Vagina (tissue), 2 donors: ENCODE results near the gene GNAI2. TPM values are rescaled to one million over a fixed set of nuclear protein-coding genes. Genes with fewer than 3 reads are reported as not detected.

Experiments used
- DNase-seq, 2 donors: peaks; one replicate each; pipeline ENCODE4 v3.0.0-alpha.2; 2017; ENCODE audit errors: extremely low spot score in 2 of 2
- H3K27ac ChIP-seq: fragments of 200-600 bp; sonication (generic); one replicate; pipeline ENCODE4 v1.5.1; 2019
- H3K27me3 ChIP-seq: fragments of 200-600 bp; sonication (generic); one replicate; pipeline ENCODE4 v1.5.1; 2019
- H3K36me3 ChIP-seq, 2 donors: fragments of 200-600 bp; sonication (generic); one replicate each; pipeline ENCODE4 v1.5.1; 2017 to 2019
- H3K4me1 ChIP-seq: fragments of 200-600 bp; sonication (generic); one replicate; pipeline ENCODE4 v1.5.1; 2019
- H3K4me3 ChIP-seq, 2 donors: fragments of 200-600 bp; sonication (generic); 1 replicate in 1 of 2; 2 replicates in 1 of 2; pipeline ENCODE4 v1.5.1; 2016 to 2019
- H3K9me3 ChIP-seq: fragments of 200-600 bp; sonication (generic); one replicate; pipeline ENCODE4 v1.5.1; 2019
- CTCF ChIP-seq, 3 experiments: fragments of 450-650 bp in 2 of 3; fragments of 200-600 bp in 1 of 3; sonication (generic) in 1 of 3; IDR thresholded peaks; one replicate each; pipeline ENCODE4 v1.5.1; 2017 to 2019; ENCODE audit warnings: antibody characterized with exemption in 3 of 3, mild to moderate bottlenecking in 2 of 3, moderate library complexity in 2 of 3
- POLR2A ChIP-seq, 2 donors: fragments of 450-650 bp; IDR thresholded peaks; one replicate each; pipeline ENCODE4 v1.6.1; 2017; ENCODE audit warnings: antibody characterized with exemption in 2 of 2, mild to moderate bottlenecking in 2 of 2, moderate library complexity in 2 of 2
- POLR2AphosphoS5 ChIP-seq, 2 donors: sonication (generic); formaldehyde crosslinking; IDR thresholded peaks; one replicate each; pipeline ENCODE4 v1.9.0; 2017; ENCODE audit warnings: antibody characterized with exemption in 2 of 2, mild to moderate bottlenecking in 2 of 2, low read depth in 1 of 2; ENCODE audit not compliant: insufficient read depth in 1 of 2
- intact Hi-C: fragments of 100-400 bp; cut with DNase I; formaldehyde crosslinking; loops from one replicate; pipeline ENCODE4 v1.15.1; 2023
- total RNA-seq: library from RNA; depleted of rRNA; stranded (reverse); fragments of >200 nt; gene quantifications from one replicate; pipeline ENCODE4 v1.2.3, GENCODE V29; 2016

GNAI2 gene
- total RNA-seq, 1 donor from 2014 or later: 244 TPM

- no peak for DNase-seq
- H3K4me1 ChIP-seq: peaks cover 98% of the 10 kb centered on the region
- peak overlapping the region; percentile 98 for H3K27ac ChIP-seq
- no peaks in the 10 kb centered on the region for H3K27me3 ChIP-seq
- H3K36me3 ChIP-seq: no peaks in the 10 kb centered on the region
- H3K9me3 ChIP-seq: no peaks in the 10 kb centered on the region
- TF ChIP-seq POLR2A (IDR thresholded peaks at IDR 0.05): no peak
- TF ChIP-seq POLR2AphosphoS5 (IDR thresholded peaks at IDR 0.05; ENCODE audit: insufficient read depth in 1 of 2, low read depth in 1 of 2): no peak
- TF ChIP-seq CTCF (IDR thresholded peaks at IDR 0.05): no peak
- H3K4me3 ChIP-seq: peak overlapping the region; percentile 37 to 46
- intact Hi-C loops: no loop called here
Measured at GRCh38 chr3:50268276-50268675, 32.3 kb downstream of the GNAI2 start.

- TF ChIP-seq CTCF (IDR thresholded peaks at IDR 0.05) (no peak), POLR2AphosphoS5 (IDR thresholded peaks at IDR 0.05; ENCODE audit: insufficient read depth in 1 of 2, low read depth in 1 of 2) (peak in 1 of 2 donors; percentile 70), POLR2A (IDR thresholded peaks at IDR 0.05) (peak in 1 of 2 donors; percentile 31)
- intact Hi-C loops: no loop called here
- Histone ChIP-seq H3K27me3 (no peaks in the 10 kb centered on the region), H3K4me1 (peaks cover 99% of the 10 kb centered on the region), H3K27ac (peak within 1 kb of the TSS; percentile 98), H3K4me3 (peak within 1 kb of the TSS; percentile 37 to 46), H3K9me3 (no peaks in the 10 kb centered on the region), H3K36me3 (no peaks in the 10 kb centered on the region)
- no peak for DNase-seq
Measured at GRCh38 chr3:50268703-50269451, 32.9 kb downstream of the GNAI2 start, which contains the start of gene SEMA3B. TSS of gene SEMA3B (plus strand) at chr3:50269147. CDS start at chr3:50269241, 94 bp downstream.

- Histone ChIP-seq H3K36me3 (no peaks in the 10 kb centered on the region), H3K4me3 (peak overlapping the region; percentile 37 to 40), H3K27me3 (no peaks in the 10 kb centered on the region), H3K27ac (peak overlapping the region; percentile 98), H3K4me1 (peaks cover 99% of the 10 kb centered on the region), H3K9me3 (no peaks in the 10 kb centered on the region)
- DNase-seq: no peak
- no peak for TF ChIP-seq POLR2AphosphoS5 (IDR thresholded peaks at IDR 0.05; ENCODE audit: insufficient read depth in 1 of 2, low read depth in 1 of 2)
- no peak for TF ChIP-seq POLR2A (IDR thresholded peaks at IDR 0.05)
- no peak for TF ChIP-seq CTCF (IDR thresholded peaks at IDR 0.05)
- intact Hi-C loops: no loop called here
Measured at GRCh38 chr3:50269460-50269859, 33.5 kb downstream of the GNAI2 start.

GRCh38 chr3:50269977-50270413 is 34.0 kb downstream of the GNAI2 start:
- no peaks in the 10 kb centered on the region for H3K27me3 ChIP-seq
- intact Hi-C loops: loop anchor here (2.0 to 10.0 kb wide), 3 partner anchors 43 to 145 kb away; no protein-coding TSS in a partner anchor
- H3K4me1 ChIP-seq: peaks cover 97% of the 10 kb centered on the region
- H3K9me3 ChIP-seq: no peaks in the 10 kb centered on the region
- DNase-seq: no peak
- peak overlapping the region; percentile 37 to 40 for H3K4me3 ChIP-seq
- TF ChIP-seq CTCF (IDR thresholded peaks at IDR 0.05): no peak
- no peak for TF ChIP-seq POLR2AphosphoS5 (IDR thresholded peaks at IDR 0.05; ENCODE audit: insufficient read depth in 1 of 2, low read depth in 1 of 2)
- no peak for TF ChIP-seq POLR2A (IDR thresholded peaks at IDR 0.05)
- peak overlapping the region; percentile 98 for H3K27ac ChIP-seq
- no peaks in the 10 kb centered on the region for H3K36me3 ChIP-seq
